ENCODE measurements around the gene ASPDH. TPM values are rescaled to one million over a fixed set of nuclear protein-coding genes. Genes with fewer than 3 reads are reported as not detected.
A peak's percentile ranks its signal among the peaks of the same experiment; 100 is the strongest.

The ASPDH gene
- total and polyA plus RNA-seq, 2 experiments from 2014 or later = not detected

- in situ Hi-C loops (cut with MboI) = loop anchor here (10.0 kb wide), 1 partner anchor 237 kb away; no protein-coding TSS in a partner anchor
- Histone ChIP-seq H2AFZ (no peak overlapping the region), H4K20me1 (ENCODE audit: insufficient read depth) (no peaks in the 10 kb centered on the region), H3K9ac (no peak overlapping the region), H3K27ac (no peak overlapping the region), H3K4me2 (ENCODE audit: unreplicated experiment) (no peak overlapping the region), H3K4me3 (no peak overlapping the region), H3K9me2 (ENCODE audit: insufficient read depth) (no peaks in the 10 kb centered on the region), H3K4me1 (ENCODE audit: insufficient read depth) (no peaks in the 10 kb centered on the region), H3K9me3 (ENCODE audit: low read depth) (no peaks in the 10 kb centered on the region), H3K79me2 (ENCODE audit: insufficient read depth) (no peaks in the 10 kb centered on the region), H3K36me3 (ENCODE audit: low read depth) (no peaks in the 10 kb centered on the region), H3F3A (ENCODE audit: insufficient read depth) (no peaks in the 10 kb centered on the region), H3K27me3 (replicated peaks; ENCODE audit: insufficient read depth) (0 out of 2 replicates have a peak, but pooled peaks cover 6% of the 10 kb centered on the region)
- TF ChIP-seq EZH2phosphoT487 (IDR thresholded peaks at IDR 0.05; ENCODE audit: insufficient read depth, low read depth) (no peak), EZH2 (IDR thresholded peaks at IDR 0.05; ENCODE audit: insufficient read depth, poor library complexity, severe bottlenecking) (no peak)
- no peak for DNase-seq
- WGBS, 2 experiments (ENCODE audit: low coverage in 1 of 2, low lambda C conversion rate in 2 of 2, missing lambda C conversion rate in 2 of 2) = 48 to 52% methylated on average over 15 to 18 of the region's 18 CpGs
Observed at GRCh38 chr19:50547385-50548190, 33.9 kb upstream of the ASPDH start.

- in situ Hi-C loops (cut with MboI) = loop anchor here (10.0 kb wide), 1 partner anchor 238 kb away; no protein-coding TSS in a partner anchor
- H2AFZ ChIP-seq = no peak overlapping the region
- 53 to 65% methylated on average over 26 to 29 of the region's 29 CpGs for WGBS, 2 experiments (ENCODE audit: low coverage in 1 of 2, low lambda C conversion rate in 2 of 2, missing lambda C conversion rate in 2 of 2)
Observed at GRCh38 chr19:50546527-50547221, 33.0 kb upstream of the ASPDH start.

GRCh38 chr19:50542943-50543342 lies 29.2 kb upstream of the ASPDH start:
- H3K4me2 ChIP-seq (ENCODE audit: unreplicated experiment) = no peak overlapping the region
- H3F3A ChIP-seq (ENCODE audit: insufficient read depth) = no peaks in the 10 kb centered on the region
- no peaks in the 10 kb centered on the region for H3K4me1 ChIP-seq (ENCODE audit: insufficient read depth)
- no peak overlapping the region for H3K4me3 ChIP-seq
- in situ Hi-C loops (cut with MboI) = loop anchor here (10.0 kb wide), 1 partner anchor 242 kb away; no protein-coding TSS in a partner anchor
- H3K36me3 ChIP-seq (ENCODE audit: low read depth) = no peaks in the 10 kb centered on the region
- H2AFZ ChIP-seq = no peak overlapping the region
- no peaks in the 10 kb centered on the region for H3K27me3 ChIP-seq (replicated peaks; ENCODE audit: insufficient read depth)
- no peak for TF ChIP-seq EZH2 (IDR thresholded peaks at IDR 0.05; ENCODE audit: insufficient read depth, poor library complexity, severe bottlenecking)
- no peak for TF ChIP-seq EZH2phosphoT487 (IDR thresholded peaks at IDR 0.05; ENCODE audit: insufficient read depth, low read depth)
- no peak overlapping the region for H3K27ac ChIP-seq
- WGBS, 2 experiments (ENCODE audit: low coverage in 1 of 2, low lambda C conversion rate in 2 of 2, missing lambda C conversion rate in 2 of 2) = 63 to 71% methylated on average over 19 to 21 of the region's 21 CpGs
- H3K79me2 ChIP-seq (ENCODE audit: insufficient read depth) = no peaks in the 10 kb centered on the region
- H3K9ac ChIP-seq = no peak overlapping the region
- H4K20me1 ChIP-seq (ENCODE audit: insufficient read depth) = no peaks in the 10 kb centered on the region
- H3K9me2 ChIP-seq (ENCODE audit: insufficient read depth) = no peaks in the 10 kb centered on the region
- no peaks in the 10 kb centered on the region for H3K9me3 ChIP-seq (ENCODE audit: low read depth)
- no peak for DNase-seq

More at GRCh38 chr19:50546527-50547221, 33.0 kb upstream of the ASPDH start:
- TF ChIP-seq EZH2phosphoT487 (IDR thresholded peaks at IDR 0.05; ENCODE audit: insufficient read depth, low read depth) = no peak
- no peak for TF ChIP-seq EZH2 (IDR thresholded peaks at IDR 0.05; ENCODE audit: insufficient read depth, poor library complexity, severe bottlenecking)
- no peak overlapping the region for H3K4me3 ChIP-seq
- no peaks in the 10 kb centered on the region for H3F3A ChIP-seq (ENCODE audit: insufficient read depth)
- no peaks in the 10 kb centered on the region for H3K9me2 ChIP-seq (ENCODE audit: insufficient read depth)
- no peaks in the 10 kb centered on the region for H3K4me1 ChIP-seq (ENCODE audit: insufficient read depth)
- H3K4me2 ChIP-seq (ENCODE audit: unreplicated experiment) = no peak overlapping the region
- DNase-seq = no peak
- H3K27ac ChIP-seq = no peak overlapping the region
- H4K20me1 ChIP-seq (ENCODE audit: insufficient read depth) = no peaks in the 10 kb centered on the region
- no peaks in the 10 kb centered on the region for H3K9me3 ChIP-seq (ENCODE audit: low read depth)
- H3K79me2 ChIP-seq (ENCODE audit: insufficient read depth) = no peaks in the 10 kb centered on the region
- no peak overlapping the region for H3K9ac ChIP-seq
- H3K27me3 ChIP-seq (replicated peaks; ENCODE audit: insufficient read depth) = no peaks in the 10 kb centered on the region
- no peaks in the 10 kb centered on the region for H3K36me3 ChIP-seq (ENCODE audit: low read depth)

GRCh38 chr19:50537769-50538230 lies 24.1 kb upstream of the ASPDH start:
- H3K4me3 ChIP-seq = no peak overlapping the region
- in situ Hi-C loops (cut with MboI) = no loop called here
- H3K79me2 ChIP-seq (ENCODE audit: insufficient read depth) = no peaks in the 10 kb centered on the region
- TF ChIP-seq EZH2 (IDR thresholded peaks at IDR 0.05; ENCODE audit: insufficient read depth, poor library complexity, severe bottlenecking) (no peak), EZH2phosphoT487 (IDR thresholded peaks at IDR 0.05; ENCODE audit: insufficient read depth, low read depth) (no peak)
- H3K27ac ChIP-seq = no peak overlapping the region
- H3K9me3 ChIP-seq (ENCODE audit: low read depth) = no peaks in the 10 kb centered on the region
- no peaks in the 10 kb centered on the region for H3K27me3 ChIP-seq (replicated peaks; ENCODE audit: insufficient read depth)
- H3K9ac ChIP-seq = no peak overlapping the region
- no peaks in the 10 kb centered on the region for H4K20me1 ChIP-seq (ENCODE audit: insufficient read depth)
- 21 to 22% methylated on average over 15 of the region's 15 CpGs for WGBS, 2 experiments (ENCODE audit: low coverage in 1 of 2, low lambda C conversion rate in 2 of 2, missing lambda C conversion rate in 2 of 2)
- no peaks in the 10 kb centered on the region for H3K9me2 ChIP-seq (ENCODE audit: insufficient read depth)
- no peaks in the 10 kb centered on the region for H3K4me1 ChIP-seq (ENCODE audit: insufficient read depth)
- H3F3A ChIP-seq (ENCODE audit: insufficient read depth) = no peaks in the 10 kb centered on the region
- H3K36me3 ChIP-seq (ENCODE audit: low read depth) = no peaks in the 10 kb centered on the region
- peak; percentile 89 for DNase-seq
- H2AFZ ChIP-seq = no peak overlapping the region
- no peak overlapping the region for H3K4me2 ChIP-seq (ENCODE audit: unreplicated experiment)

Data from GM23248 (cell line).